Urothelium cell line (cell line): ENCODE results near the gene DNAJB9.
"Not testable (repeated sequence)": the region's sequence is repeated elsewhere in the genome, so short reads cannot be mapped to it uniquely, and the experiment has no call there.

Experiments used
- DNase-seq: peaks from one replicate; pipeline ENCODE4 v3.0.0; 2011; ENCODE audit warnings: low spot score, mixed read lengths
- FAIRE-seq: peaks from 2 replicates; lab custom pipeline; 2011; peaks lifted over from hg19 to GRCh38; lab: Jason Lieb, UNC

DNAJB9 gene

DNA sequence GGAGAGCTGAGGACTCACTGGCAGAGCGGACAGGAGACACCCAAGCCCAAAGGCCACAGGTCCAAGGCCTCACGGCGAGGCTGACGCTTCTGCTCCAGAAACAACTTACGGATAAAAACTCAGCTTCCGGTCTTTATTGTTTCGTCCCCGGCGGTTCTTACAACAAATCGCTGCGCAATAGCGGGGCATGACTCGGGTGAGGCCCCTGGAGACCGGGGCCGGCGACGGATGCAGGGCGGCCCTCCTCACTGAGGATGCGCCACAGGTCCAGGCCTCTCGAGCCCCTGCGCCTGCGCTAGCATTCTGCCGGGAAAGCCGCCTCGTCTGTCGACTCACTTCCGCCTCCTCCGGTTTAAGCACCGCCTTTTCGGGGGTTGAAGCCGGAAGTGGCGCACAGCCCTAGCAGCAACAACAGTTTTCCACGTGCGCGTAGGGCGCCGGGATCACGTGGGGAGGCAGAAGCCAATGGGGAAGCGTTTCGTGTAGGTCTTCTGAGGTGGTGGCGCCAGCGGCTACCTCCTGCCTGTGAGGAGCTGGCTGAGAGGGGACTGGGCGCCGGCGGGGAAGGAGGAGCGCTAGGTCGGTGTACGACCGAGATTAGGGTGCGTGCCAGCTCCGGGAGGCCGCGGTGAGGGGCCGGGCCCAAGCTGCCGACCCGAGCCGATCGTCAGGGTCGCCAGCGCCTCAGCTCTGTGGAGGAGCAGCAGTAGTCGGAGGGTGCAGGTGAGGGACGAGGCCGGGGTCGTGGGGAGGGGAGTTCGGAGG is at the start of gene DNAJB9, which contains the start of gene THAP5:
TSS of gene DNAJB9 (plus strand) at position 494 of the 765 bp plus-strand sequence. CDS start 1,853 bp downstream, outside the sequence.
TSS of gene THAP5 (minus strand) at position 326 of the 765 bp plus-strand sequence. CDS start at position 189, 137 bp downstream.
- DNase-seq: peak; percentile 99
- peak; percentile 97 for FAIRE-seq

DNA sequence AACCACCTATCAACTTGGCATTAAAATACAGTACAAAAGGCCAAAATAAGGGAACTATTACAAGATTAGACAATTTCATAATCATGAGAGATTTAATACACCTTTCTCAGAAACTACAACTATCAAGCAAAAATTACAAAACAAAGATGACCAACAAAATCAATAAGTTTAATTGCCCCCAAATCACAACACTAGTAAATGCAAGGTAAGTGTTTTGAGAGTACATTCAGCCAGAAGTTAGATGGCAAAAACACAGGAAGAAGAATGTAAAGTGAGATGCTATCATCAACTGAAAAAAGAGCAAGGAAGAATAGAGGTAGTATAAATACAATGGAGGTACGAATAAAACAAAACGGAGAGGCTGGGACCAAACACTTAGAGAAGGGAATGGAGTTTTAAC is 46.9 kb upstream of the DNAJB9 start:
- no peak for FAIRE-seq
- DNase-seq: no peak

DNA sequence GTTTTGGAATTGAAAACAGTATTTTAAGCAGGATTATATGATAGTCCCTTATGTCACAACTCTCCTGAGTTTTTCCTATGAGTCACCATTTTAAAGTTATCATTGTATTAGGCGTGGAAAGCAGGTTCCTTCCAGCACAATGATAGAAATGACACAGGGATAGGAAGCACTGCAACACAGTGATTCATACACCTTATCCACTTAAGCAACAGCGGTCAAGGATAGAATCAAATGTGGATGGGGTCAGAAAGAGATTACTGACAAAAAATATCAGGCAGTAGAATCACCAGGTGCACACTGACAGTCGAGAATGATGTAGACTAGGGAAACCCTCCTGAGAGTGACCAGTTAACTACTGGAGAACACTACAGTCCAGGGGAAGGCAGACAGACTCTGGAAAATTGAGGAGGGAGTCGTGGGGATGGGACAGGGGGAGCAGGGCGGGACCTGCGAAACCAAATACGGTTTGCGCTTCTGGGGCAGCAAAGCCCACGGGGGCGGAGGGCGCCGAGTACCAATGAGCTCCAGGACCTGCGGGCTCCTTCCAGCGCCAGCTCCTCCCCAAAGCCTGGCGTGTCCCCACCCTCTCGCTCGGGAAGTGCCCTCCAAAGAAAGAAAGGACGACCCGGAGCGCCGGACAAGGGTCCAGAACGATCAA is 44.2 kb upstream of the DNAJB9 start:
- FAIRE-seq (peak; percentile 5), DNase-seq (peak; percentile 92)

DNA sequence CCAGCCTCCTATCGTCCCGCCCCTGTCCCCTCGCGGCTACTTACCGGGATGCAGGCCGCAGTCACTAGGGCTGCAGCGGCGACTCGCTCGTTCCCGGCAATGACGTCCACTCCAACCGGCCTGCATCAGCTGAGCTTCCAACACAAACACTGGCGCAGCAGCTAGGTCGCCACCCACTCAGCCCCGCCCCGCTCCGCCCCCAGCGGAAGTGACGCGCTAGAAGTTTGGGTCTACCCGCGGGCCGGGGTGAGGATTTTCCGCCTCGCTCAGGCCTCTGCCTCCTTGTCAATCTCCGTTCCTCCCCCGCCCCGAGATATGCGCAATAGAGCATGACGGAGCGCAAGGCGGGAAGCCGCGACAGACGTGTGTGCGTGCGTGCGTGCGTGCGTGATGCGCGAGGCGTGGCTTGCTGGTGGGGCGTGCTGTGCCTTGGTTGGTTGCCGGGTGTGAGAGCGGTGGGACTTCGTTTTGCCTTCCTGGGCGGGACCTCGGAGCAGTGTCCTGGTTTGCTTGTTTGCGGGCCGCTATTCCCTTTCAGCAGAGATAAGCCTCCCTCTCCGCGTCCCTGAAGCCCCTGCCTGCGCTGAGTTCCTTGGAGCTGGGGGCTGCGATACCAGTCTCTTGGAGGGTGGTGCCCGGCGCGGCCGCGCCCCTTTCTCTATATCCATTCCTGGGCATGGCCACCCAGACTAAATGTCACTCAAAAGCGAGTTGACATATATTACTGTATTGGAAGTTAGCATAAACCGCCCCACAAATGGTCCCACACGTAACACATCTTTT is 43.5 kb upstream of the DNAJB9 start, which contains the start of gene PNPLA8:
TSS of gene PNPLA8 (minus strand) at position 151 of the 783 bp plus-strand sequence. CDS start 10,644 bp downstream, outside the sequence.
- DNase-seq (peak; percentile 99), FAIRE-seq (peak; percentile 99)

DNA sequence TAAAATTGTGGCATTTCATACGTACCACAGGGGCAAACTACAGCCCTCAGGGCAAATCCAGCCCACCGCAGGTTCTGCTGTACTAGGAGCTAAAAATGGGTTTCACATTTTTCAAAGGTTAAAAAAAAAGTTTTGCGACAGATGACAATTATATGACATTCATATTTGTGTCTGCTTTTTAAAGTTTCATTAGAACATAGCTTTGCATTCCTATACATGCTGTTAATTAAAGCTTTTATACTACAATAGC is 43.0 kb upstream of the DNAJB9 start:
- no peak for DNase-seq
- no peak for FAIRE-seq

DNA sequence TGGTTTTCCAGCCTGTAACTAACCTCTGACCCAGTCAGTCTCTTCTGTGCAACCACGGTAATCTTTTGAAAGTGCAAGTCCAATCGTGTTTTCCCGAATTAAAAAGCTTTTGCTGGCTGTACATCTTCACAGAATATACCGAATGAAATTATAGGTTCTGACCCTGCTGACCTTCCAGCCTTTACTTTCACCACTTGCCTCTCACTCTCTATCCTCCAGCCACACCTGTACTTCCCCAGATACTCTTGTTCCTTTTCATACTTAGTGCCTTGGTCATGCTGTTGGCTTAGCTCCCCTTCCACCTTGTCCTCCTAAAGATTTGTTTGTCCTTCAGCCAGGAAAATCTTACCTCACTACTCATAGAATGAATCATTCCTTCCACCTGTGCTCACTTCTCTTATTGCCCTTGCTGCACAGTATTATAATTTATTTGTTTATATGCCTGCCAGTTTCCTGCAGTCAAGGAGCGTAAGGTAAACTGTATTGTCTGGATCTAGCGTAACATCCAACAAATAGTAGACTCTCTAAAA is 41.4 kb upstream of the DNAJB9 start:
- no peak for FAIRE-seq
- DNase-seq: no peak

DNA sequence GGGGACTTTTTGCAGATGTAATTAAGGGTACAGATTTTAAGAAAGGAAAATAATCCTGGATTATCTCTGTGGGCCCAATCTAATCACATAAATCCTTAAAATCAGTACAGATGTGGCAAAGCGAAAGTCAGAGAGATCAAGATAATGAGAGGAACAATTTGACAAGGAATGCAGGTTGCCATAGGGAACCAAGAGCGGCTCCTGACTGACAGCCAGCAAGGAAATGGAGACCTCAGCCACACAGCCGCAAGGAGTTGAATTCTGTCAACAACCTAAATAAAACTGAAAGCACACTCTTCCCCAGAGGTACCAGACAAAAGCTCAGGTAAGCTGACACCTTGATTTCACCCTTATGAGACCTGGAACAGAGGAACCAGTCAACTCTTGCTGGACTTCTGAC is 40.3 kb upstream of the DNAJB9 start:
- no peak for DNase-seq
- no peak for FAIRE-seq

DNA sequence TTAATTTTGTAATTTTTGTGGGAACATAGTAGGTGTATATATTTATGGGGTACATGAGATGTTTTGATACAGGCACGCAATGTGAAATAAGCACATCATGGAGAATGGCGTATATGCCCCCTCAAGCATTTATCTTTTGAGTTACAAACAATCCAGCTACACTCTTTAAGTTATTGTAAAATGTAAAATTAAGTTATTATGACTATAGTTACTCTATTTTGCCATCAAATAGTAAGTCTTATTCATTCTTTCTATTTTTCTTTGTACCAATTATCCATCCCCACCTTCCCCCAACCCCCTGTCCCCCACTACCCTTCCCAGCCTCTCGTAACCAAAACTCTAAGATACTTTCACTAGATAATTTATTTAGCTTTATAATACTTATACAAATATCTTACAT is 36.0 kb upstream of the DNAJB9 start:
- no peak for FAIRE-seq
- DNase-seq: no peak

DNA sequence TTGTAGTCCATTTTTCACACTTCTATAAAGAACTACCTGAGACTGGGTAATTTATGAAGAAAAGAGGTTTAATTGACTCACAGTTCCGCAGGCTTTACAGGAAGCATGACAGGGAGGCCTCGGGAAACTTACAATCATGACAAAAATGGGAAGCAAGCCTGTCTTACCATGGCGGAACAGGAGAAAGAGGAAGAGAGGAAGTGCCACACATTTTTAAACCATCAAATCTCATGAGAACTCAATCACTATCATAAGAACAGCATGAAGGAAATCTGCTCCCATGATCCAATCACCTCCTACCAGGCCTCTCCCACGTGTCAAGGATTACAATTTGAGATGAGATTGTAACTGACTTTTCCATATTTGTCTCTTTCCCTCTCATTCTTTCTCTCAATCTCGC is 34.4 kb upstream of the DNAJB9 start:
- no peak for FAIRE-seq

DNA sequence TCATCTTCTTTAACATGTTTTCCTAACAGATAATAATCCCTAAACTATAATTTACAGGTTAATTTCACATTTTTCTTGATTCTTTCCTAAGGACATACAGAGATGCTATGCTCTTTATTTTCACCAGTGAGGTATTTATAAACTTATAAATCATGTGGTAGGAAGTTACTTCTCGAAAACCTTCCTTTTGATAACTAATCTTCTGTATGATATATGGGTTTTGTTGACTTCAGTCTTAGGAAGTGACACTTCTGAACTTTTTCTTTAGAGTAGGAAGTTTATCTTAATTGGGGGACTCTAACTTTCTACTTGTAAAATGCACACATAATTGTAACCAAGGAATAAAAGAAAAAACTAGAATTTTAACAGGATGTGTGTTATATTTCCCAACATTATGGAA is 33.9 kb upstream of the DNAJB9 start:
- FAIRE-seq: no peak
- DNase-seq: no peak

More for the DNA sequence above, 34.4 kb upstream of the DNAJB9 start:
- DNase-seq: no peak

DNA sequence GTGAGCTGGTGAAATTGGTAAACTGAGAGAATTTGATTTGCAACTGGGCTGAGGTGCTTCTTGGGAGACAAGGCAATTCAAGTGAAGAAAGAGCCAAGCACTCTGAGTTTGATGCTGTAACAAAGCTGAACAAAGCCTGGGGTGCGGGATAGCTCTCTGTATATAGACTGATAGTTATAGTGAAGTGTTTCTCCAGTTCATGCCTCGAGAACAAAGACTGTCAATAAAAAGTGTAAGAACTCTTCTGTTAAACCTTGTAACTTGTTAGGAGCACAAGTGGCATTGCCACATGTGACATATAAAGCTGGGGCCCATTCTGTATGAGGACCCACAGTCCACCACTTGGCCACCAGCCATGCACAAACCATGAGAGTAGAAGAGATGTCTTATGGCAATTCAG is 32.4 kb upstream of the DNAJB9 start:
- DNase-seq: no peak
- no peak for FAIRE-seq

DNA sequence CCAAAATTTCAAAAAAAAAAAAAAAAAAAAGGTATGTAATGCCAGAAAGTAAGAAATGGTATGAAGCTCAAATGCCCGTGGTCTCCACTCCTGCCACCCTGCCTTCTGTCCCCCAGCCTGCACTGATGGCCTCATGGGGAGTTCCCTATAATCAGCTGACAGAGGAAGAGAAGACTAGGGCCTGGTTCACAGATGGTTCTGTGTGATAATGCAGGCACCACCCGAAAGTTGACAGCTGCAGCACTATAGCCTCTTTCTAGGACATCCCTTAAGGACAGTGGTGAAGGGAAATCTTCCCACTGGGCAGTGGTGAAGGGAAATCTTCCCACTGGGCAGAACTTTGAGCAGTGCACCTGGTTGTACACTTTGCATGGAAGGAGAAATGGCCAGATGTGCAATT is 31.4 kb upstream of the DNAJB9 start:
- DNase-seq, FAIRE-seq: not testable (repeated sequence)

DNA sequence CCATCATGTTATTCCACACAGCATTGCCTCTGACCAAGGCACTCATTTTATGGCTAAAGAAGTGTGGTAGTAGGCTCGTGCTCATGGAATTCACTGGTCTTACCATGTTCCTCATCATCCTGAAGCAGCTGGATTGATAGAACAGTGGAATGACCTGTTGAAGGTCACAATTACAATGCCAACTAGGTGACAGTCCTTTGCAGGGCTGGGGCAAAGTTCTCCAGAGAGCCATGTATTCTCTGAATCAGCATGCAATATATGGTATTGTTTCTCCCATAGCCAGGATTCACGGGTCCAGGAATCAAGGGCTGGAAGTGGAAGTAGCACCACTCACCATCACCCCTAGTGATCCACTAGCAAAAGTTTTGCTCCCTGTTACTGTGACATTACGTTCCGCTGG is 31.0 kb upstream of the DNAJB9 start:
- DNase-seq, FAIRE-seq: not testable (repeated sequence)

DNA sequence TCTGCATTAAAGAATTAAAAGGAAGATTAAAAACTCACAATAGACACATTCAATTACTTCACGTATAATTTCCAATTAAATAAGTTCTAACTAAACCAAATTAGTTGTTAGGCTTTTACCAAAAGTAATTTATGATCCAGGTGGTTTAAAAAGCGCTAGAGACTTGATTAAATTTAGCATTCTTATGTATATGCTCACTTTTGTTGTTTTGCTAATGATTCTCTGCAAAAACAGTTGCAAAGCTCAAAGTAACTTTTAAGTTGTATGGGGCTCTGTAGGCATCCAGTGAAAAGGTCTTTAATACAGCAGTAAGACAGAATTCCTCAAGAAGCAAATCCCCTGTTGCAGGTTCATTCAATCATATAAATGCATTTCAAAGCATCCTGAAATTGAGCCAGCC is 28.2 kb upstream of the DNAJB9 start:
- DNase-seq (no peak), FAIRE-seq (no peak)

DNA sequence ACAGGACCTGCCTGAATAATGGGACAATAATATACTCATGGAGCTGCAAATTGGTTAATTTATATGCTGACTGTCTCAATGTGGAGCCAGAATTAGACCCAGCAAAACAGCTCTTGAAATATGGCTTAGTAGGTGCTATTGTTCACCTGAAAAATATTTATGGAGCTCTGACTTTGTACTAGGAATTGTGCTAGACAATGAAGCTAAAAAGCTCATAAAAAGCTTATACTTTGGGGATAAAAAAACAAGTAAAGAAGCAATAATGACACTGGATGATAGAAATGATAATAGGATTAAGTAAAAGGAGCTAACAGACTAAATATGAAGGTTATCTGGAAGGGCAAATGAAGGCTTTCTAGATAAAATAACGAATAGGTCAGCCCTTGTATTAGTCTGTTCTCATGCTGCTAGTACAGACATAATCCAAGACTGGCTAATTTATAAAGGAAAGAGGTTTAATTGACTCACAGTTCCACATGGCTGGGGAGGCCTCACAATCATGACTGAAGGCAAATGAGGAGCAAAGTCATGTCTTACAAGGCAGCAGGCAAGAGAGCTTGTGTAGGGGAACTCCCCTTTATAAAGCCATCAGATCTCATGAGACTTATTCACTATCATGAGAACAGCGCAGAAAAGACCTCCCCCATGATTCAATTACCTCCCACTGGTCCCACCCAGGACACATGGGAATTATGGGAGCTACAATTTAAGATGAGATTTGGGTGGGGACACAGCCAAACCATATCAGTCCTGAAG is 21.4 kb upstream of the DNAJB9 start:
- FAIRE-seq: peak; percentile 35

DNA sequence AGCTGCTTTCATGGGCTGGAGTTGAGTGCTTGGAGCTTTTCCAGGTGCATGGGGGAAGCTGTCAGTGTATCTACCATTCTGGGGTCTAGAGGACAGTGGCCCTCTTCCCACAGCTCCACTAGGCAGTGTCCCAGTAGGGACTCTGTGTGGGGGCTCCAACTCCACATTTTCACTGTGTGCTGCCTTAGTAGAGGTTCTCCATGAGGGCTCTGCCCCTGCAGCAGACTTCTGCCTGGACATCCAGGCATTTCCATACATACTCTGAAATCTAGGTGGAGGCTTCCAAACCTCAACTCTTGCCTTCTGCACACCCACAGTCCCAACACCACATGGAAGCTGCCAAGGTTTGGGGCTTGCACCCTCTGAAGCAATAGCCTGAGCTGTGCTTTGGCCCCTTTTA is 13.0 kb upstream of the DNAJB9 start:
- not testable (repeated sequence) for DNase-seq, FAIRE-seq

More for the DNA sequence above, 21.4 kb upstream of the DNAJB9 start:
- DNase-seq: not testable (repeated sequence)

DNA sequence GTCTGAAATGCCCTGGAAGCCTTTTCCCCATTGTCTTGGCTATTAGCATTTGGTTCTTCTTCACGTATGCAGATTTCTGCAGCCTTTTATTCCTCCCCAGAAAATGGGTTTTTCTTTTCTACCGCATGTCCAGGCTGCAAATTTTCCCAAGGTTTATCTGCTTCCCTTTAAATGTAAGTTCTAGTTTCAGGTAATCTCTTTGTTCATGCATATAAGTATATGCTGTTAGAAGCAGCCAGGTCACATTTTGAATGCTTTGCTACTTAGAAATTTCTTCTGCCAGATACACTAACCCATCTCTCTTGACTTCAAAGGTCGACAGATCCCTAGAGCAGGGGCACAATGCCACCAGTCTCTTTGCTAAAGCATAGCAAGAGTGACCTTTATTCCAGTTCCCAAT is 12.5 kb upstream of the DNAJB9 start:
- FAIRE-seq (no peak), DNase-seq (no peak)

DNA sequence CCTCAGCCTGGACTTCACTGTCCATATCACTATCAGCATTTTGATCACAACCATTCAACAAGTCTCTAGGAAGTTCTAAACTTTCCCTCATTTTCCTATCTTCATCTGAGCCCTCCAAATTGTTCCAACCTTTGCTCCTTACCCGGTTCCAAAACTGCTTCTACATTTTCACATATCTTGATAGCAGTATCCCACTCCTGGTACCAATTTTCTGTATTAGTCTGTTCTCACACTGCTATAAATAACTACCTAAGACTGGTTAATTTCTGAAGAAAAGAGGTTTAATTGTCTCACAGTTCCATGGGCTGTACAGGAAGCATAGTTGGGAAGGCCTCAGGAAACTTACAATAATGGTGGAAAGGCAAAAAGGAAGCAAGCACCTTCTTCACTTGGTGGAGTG is 12.1 kb upstream of the DNAJB9 start:
- FAIRE-seq: no peak
- no peak for DNase-seq

DNA sequence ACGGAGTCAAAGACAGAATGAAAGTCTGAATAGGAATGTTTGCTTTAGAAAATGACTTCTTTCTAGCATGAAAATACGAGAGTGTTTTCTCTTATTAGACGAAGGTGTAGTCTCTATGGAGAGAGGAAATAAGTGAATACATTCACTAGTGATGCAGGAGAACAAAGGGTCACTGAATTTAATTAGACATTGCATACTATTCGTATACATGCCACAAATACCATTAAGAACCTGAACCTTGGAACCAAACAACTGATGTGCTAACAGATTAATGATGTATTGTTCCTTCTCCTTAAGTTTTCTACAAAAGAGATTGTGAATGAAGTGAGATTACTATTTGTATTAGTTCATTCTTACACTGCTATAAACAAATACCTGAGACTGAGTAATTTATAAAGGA is 10.4 kb upstream of the DNAJB9 start:
- no peak for FAIRE-seq

DNA sequence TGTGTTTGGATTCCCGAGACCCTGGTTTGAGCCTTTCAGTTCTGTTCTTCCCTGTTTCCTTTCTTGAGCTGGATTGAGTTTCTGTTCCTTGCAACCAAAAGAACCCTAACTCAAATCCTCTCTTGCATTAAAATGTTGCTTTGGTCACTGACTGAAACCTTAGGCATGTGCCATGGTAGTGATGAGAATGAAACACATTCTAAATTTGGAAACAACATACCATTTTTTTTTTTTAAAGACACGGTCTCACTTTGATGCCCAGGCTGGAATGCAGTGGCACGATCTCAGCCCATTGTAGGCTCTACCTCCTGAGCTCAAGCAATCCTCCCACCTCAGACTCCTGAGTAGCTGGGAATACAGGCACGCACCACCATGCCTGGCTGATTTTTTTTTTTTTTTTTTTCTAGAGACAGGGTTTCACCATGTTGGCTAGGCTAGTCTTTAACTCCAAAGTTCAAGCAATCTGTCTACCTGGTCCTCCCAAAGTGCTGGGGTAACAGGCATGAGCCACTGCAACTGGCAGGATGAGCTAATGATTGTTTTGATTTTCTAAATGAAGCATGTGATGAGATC is 8.5 kb upstream of the DNAJB9 start:
- FAIRE-seq: no peak
- no peak for DNase-seq

More for the DNA sequence above, 10.4 kb upstream of the DNAJB9 start:
- no peak for DNase-seq
